H1 (cell line): ENCODE measurements around the gene RMDN3. TPM values are rescaled to one million over a fixed set of nuclear protein-coding genes. Genes with fewer than 3 reads are reported as not detected.

Experiments used
- CTCF ChIA-PET: fragments of 300-600 bp; sonication (Branson Sonifier 250); formaldehyde crosslinking; loops from one replicate; lab custom pipeline; 2021; ENCODE audit not compliant: partially characterized antibody; lab: Charles Lee
- POLR2A ChIA-PET: fragments of 300-600 bp; sonication (Branson Sonifier 250); formaldehyde crosslinking; loops from one replicate; lab custom pipeline; 2021; ENCODE audit warnings: inconsistent platforms; ENCODE audit not compliant: partially characterized antibody; lab: Charles Lee
- DNase-seq, 2 experiments: peaks; one replicate each; pipeline versions ENCODE4 v3.0.0 to v3.0.0-alpha.2; 2010 to 2022; ENCODE audit warnings: low spot score in 2 of 2, low read depth in 1 of 2, mixed read lengths in 1 of 2
- FAIRE-seq: peaks from 2 replicates; lab custom pipeline; 2011; peaks lifted over from hg19 to GRCh38; lab: Jason Lieb, UNC
- H2AFZ ChIP-seq: 2 replicates; pipeline ENCODE4 v1.8.1; 2012; ENCODE audit warnings: low read length, inconsistent platforms
- H2AK5ac ChIP-seq: 2 replicates; pipeline ENCODE4 v1.6.1; 2013; ENCODE audit warnings: low read depth, low read length
- H2BK120ac ChIP-seq: replicated peaks from 2 replicates; pipeline ENCODE3; 2013; ENCODE audit warnings: low read depth, low read length, inconsistent platforms
- H2BK12ac ChIP-seq: 2 replicates; pipeline ENCODE4 v1.6.1; 2013; ENCODE audit warnings: low read depth, low read length
- H2BK15ac ChIP-seq: 2 replicates; pipeline ENCODE4 v1.6.1; 2013; ENCODE audit warnings: low read length
- H2BK20ac ChIP-seq: 2 replicates; pipeline ENCODE4 v1.6.1; 2013; ENCODE audit warnings: low read length
- H2BK5ac ChIP-seq: 2 replicates; pipeline ENCODE4 v1.6.1; 2013; ENCODE audit warnings: low read depth, low read length
- H3K14ac ChIP-seq: 2 replicates; pipeline ENCODE4 v1.6.1; 2013; ENCODE audit warnings: inconsistent platforms; ENCODE audit not compliant: insufficient read length
- H3K18ac ChIP-seq: 2 replicates; pipeline ENCODE4 v1.6.1; 2013; ENCODE audit warnings: low read length; ENCODE audit errors: extremely low read depth
- H3K23ac ChIP-seq: 2 replicates; pipeline ENCODE4 v1.6.1; 2013; ENCODE audit warnings: inconsistent platforms; ENCODE audit not compliant: insufficient read length
- H3K23me2 ChIP-seq: 2 replicates; pipeline ENCODE4 v1.6.1; 2013; ENCODE audit warnings: low read depth, low read length
- H3K27ac ChIP-seq: 2 replicates; pipeline ENCODE4 v1.6.1; 2011; ENCODE audit warnings: low read depth, low read length, inconsistent platforms
- H3K27me3 ChIP-seq, 4 experiments: replicated peaks in 1 of 4; 1 replicate in 1 of 4; 2 replicates in 3 of 4; pipeline versions ENCODE4 v1.6.1 to v1.8.1; 2011 to 2013; ENCODE audit warnings: low read length in 3 of 4, mild to moderate bottlenecking in 3 of 4, inconsistent platforms in 2 of 4, mixed read lengths in 2 of 4, moderate library complexity in 1 of 4; ENCODE audit not compliant: control insufficient read depth in 3 of 4, insufficient read depth in 3 of 4; ENCODE audit errors: extremely low read depth in 1 of 4
- H3K36me3 ChIP-seq, 4 experiments: 2 replicates each; pipeline versions ENCODE4 v1.6.1 to v1.8.1; 2011 to 2013; ENCODE audit warnings: mild to moderate bottlenecking in 4 of 4, low read length in 3 of 4, moderate library complexity in 2 of 4, control low read depth in 1 of 4, inconsistent platforms in 1 of 4; ENCODE audit not compliant: insufficient read depth in 4 of 4, control insufficient read depth in 2 of 4
- H3K4ac ChIP-seq: replicated peaks from 2 replicates; pipeline ENCODE3; 2013; ENCODE audit warnings: low read length, low read depth, mixed read lengths, inconsistent platforms; ENCODE audit not compliant: insufficient read length
- H3K4me1 ChIP-seq, 4 experiments: replicated peaks in 1 of 4; 1 replicate in 1 of 4; 2 replicates in 3 of 4; pipeline versions ENCODE4 v1.6.1 to v1.8.1; 2011 to 2013; ENCODE audit warnings: low read length in 3 of 4, inconsistent platforms in 2 of 4, mixed read lengths in 1 of 4; ENCODE audit not compliant: insufficient read depth in 4 of 4, control insufficient read depth in 3 of 4
- H3K4me2 ChIP-seq, 2 experiments: 2 replicates each; pipeline versions ENCODE4 v1.6.1 to v1.8.1; 2011 to 2013; ENCODE audit warnings: low read depth in 2 of 2, low read length in 2 of 2, control low read depth in 1 of 2, inconsistent platforms in 1 of 2, mild to moderate bottlenecking in 1 of 2; ENCODE audit not compliant: insufficient read depth in 1 of 2
- H3K4me3 ChIP-seq, 4 experiments: fragments of 200-600, 300-600 bp in 1 of 4; sonication (generic), shearing (Covaris generic), sonication (Bioruptor Twin) in 1 of 4; 2 replicates each; pipeline versions ENCODE4 v1.5.1 to v1.8.1; 2011 to 2016; ENCODE audit warnings: low read length in 4 of 4, low read depth in 3 of 4, control low read depth in 2 of 4, inconsistent platforms in 2 of 4, mild to moderate bottlenecking in 2 of 4, mixed read lengths in 1 of 4, moderate library complexity in 1 of 4; ENCODE audit not compliant: insufficient read depth in 2 of 4; ENCODE audit errors: extremely low read depth in 1 of 4
- H3K56ac ChIP-seq: replicated peaks from 2 replicates; pipeline ENCODE3; 2013; ENCODE audit warnings: low read depth, mild to moderate bottlenecking, mixed read lengths, low read length, inconsistent platforms; ENCODE audit not compliant: insufficient read length
- H3K79me1 ChIP-seq: 2 replicates; pipeline ENCODE4 v1.6.1; 2013; ENCODE audit warnings: low read depth, low read length, control low read depth
- H3K79me2 ChIP-seq, 2 experiments: 2 replicates each; pipeline versions ENCODE4 v1.6.1 to v1.8.1; 2012 to 2013; ENCODE audit warnings: low read length in 2 of 2, mild to moderate bottlenecking in 2 of 2, inconsistent platforms in 1 of 2; ENCODE audit not compliant: insufficient read depth in 2 of 2, control insufficient read depth in 1 of 2
- H3K9ac ChIP-seq, 4 experiments: replicated peaks in 1 of 4; 1 replicate in 1 of 4; 2 replicates in 3 of 4; pipeline versions ENCODE4 v1.6.1 to v1.8.1; 2011 to 2013; ENCODE audit warnings: low read depth in 3 of 4, low read length in 3 of 4, control low read depth in 2 of 4, mild to moderate bottlenecking in 2 of 4, moderate library complexity in 2 of 4, inconsistent platforms in 1 of 4; ENCODE audit errors: extremely low read depth in 1 of 4
- H3K9me3 ChIP-seq, 2 experiments: 2 replicates each; pipeline versions ENCODE4 v1.6.1 to v1.8.1; 2012 to 2013; ENCODE audit warnings: mild to moderate bottlenecking in 2 of 2, moderate library complexity in 2 of 2, control low read depth in 1 of 2, inconsistent platforms in 1 of 2, low read depth in 1 of 2, low read length in 1 of 2, mixed read lengths in 1 of 2; ENCODE audit not compliant: insufficient read depth in 2 of 2
- H4K20me1 ChIP-seq, 2 experiments: replicated peaks in 1 of 2; 2 replicates each; pipeline versions ENCODE3 to v1.8.1; 2011 to 2013; ENCODE audit warnings: inconsistent platforms in 2 of 2, low read length in 2 of 2, mild to moderate bottlenecking in 1 of 2; ENCODE audit not compliant: insufficient read depth in 2 of 2, control insufficient read depth in 1 of 2
- H4K5ac ChIP-seq: 2 replicates; pipeline ENCODE4 v1.6.1; 2013; ENCODE audit warnings: low read length, low read depth, mixed read lengths, inconsistent platforms; ENCODE audit not compliant: insufficient read length
- H4K8ac ChIP-seq: 2 replicates; pipeline ENCODE4 v1.8.0; 2013; ENCODE audit warnings: mild to moderate bottlenecking, moderate library complexity, low read length, inconsistent platforms; ENCODE audit not compliant: insufficient read depth; ENCODE audit errors: extremely low read depth
- H4K91ac ChIP-seq: replicated peaks from 2 replicates; pipeline ENCODE3; 2013; ENCODE audit warnings: low read length, mixed read lengths, inconsistent platforms; ENCODE audit not compliant: insufficient read length
- ASH2L ChIP-seq: fragments of 200-600, 300-600 bp; sonication (generic); IDR thresholded peaks from one replicate; pipeline ENCODE4 v1.7.1; 2017; ENCODE audit warnings: low read length
- BRCA1 ChIP-seq: IDR thresholded peaks from 2 replicates; pipeline ENCODE4 v1.6.1; 2012; ENCODE audit warnings: low read depth, low read length, improper control_type of control experiment
- CBX5 ChIP-seq: fragments of 300-800, 300-1000 bp; sonication (generic); IDR thresholded peaks from 2 replicates; pipeline ENCODE4 v1.7.1; 2016; ENCODE audit warnings: antibody characterized with exemption, low read length, low read depth
- CTBP2 ChIP-seq: IDR thresholded peaks from 2 replicates; pipeline ENCODE4 v1.7.0; 2011; ENCODE audit warnings: borderline replicate concordance, mild to moderate bottlenecking, moderate library complexity, mixed read lengths, low read length; ENCODE audit not compliant: insufficient read depth, insufficient read length
- POLR2A ChIP-seq, 2 experiments: IDR thresholded peaks; 1 replicate in 1 of 2; 2 replicates in 1 of 2; pipeline ENCODE4 v1.6.1; 2011; ENCODE audit warnings: low read depth in 2 of 2, low read length in 2 of 2, mild to moderate bottlenecking in 2 of 2; ENCODE audit errors: control extremely low read depth in 1 of 2
- POLR2AphosphoS5 ChIP-seq: IDR thresholded peaks from 2 replicates; pipeline ENCODE4 v1.6.1; 2011; ENCODE audit warnings: low read depth, low read length
- RXRA ChIP-seq: IDR thresholded peaks from 2 replicates; pipeline ENCODE4 v1.6.1; 2011; ENCODE audit warnings: low read depth, mild to moderate bottlenecking, low read length, moderate library complexity; ENCODE audit not compliant: insufficient read depth
- SRF ChIP-seq: IDR thresholded peaks from 2 replicates; pipeline ENCODE4 v1.6.1; 2011; ENCODE audit warnings: mild to moderate bottlenecking, low read depth, low read length, moderate library complexity
- TAF1 ChIP-seq: IDR thresholded peaks from 2 replicates; pipeline ENCODE4 v1.6.1; 2011; ENCODE audit warnings: mild to moderate bottlenecking, low read depth, low read length
- WGBS, 2 experiments: shearing (Covaris generic) in 1 of 2; methylation state at CpG; one replicate each; pipeline versions ENCODE4 v1.1.6 to v1.1.7; 2013 to 2015; ENCODE audit warnings: low lambda C conversion rate in 2 of 2, mixed read lengths in 2 of 2, inconsistent platforms in 1 of 2, low coverage in 1 of 2, missing lambda C conversion rate in 1 of 2; ENCODE audit not compliant: insufficient replicate concordance in 2 of 2, insufficient coverage in 1 of 2, insufficient read length in 1 of 2; ENCODE audit errors: extremely low coverage in 1 of 2, missing lambda C conversion rate in 1 of 2; 5-methylcytosine and 5-hydroxymethylcytosine counted together
- polyA plus RNA-seq, 7 experiments: library from polyadenylated mRNA; depleted of rRNA in 3 of 7; stranded (reverse) in 5 of 7; unstranded in 2 of 7; fragments of >200 nt in 5 of 7; fragments of 200-250 nt in 2 of 7; gene quantifications; 1 replicate in 5 of 7; 2 replicates in 1 of 7; 4 replicates in 1 of 7; pipeline versions ENCODE4 v1.2.1 to v1.2.3, GENCODE V29; 2011 to 2013; ENCODE audit warnings: missing spikeins in 2 of 7, mixed read lengths in 2 of 7
- total RNA-seq: library from RNA; stranded (reverse); fragmentation: NEBNext Ultra II Directional; extraction: Animal tissue kit (Norgen Biotek cat#: 25700); gene quantifications from 2 replicates; pipeline ENCODE4 v1.2.1, GENCODE V29; 2021

The RMDN3 gene
- total and polyA plus RNA-seq, 2 of the 8 experiments (the other 6 are each of a cell fraction or from before 2014, with no cell fraction given): 10.8 to 24.1 TPM

GRCh38 chr15:40723919-40724318 lies 31.1 kb downstream of the RMDN3 start:
- no peak overlapping the region for H2BK15ac ChIP-seq
- no peak overlapping the region for H2BK12ac ChIP-seq
- WGBS, 2 experiments: 85% methylated on average over 2 of the region's 2 CpGs; no CpG with 5 or more reads in 1 of the 2 experiments
- no peaks in the 10 kb centered on the region for H3K4me1 ChIP-seq
- no peak overlapping the region for H3K27ac ChIP-seq
- H3K18ac ChIP-seq: no peak overlapping the region
- no peak overlapping the region for H4K5ac ChIP-seq
- H3K23me2 ChIP-seq: no peaks in the 10 kb centered on the region
- no peak overlapping the region for H3K4me2 ChIP-seq
- H2BK20ac ChIP-seq: no peak overlapping the region
- TF ChIP-seq RXRA (no peak), POLR2AphosphoS5 (no peak), TAF1 (no peak), SRF (no peak), BRCA1 (no peak), CBX5 (no peak), POLR2A (IDR thresholded peaks at IDR 0.05; ENCODE audit: control extremely low read depth in 1 of 2, low read depth in 2 of 2, low read length in 2 of 2) (no peak), CTBP2 (no peak), ASH2L (no peak)
- H2AFZ ChIP-seq: no peak overlapping the region
- H3K9me3 ChIP-seq: no peaks in the 10 kb centered on the region
- no peak overlapping the region for H3K4me3 ChIP-seq
- peaks cover 3 to 36% (median 11%) of the 10 kb centered on the region in 4 experiments; a peak in 6 of 8 replicates for H3K36me3 ChIP-seq
- H2BK120ac ChIP-seq: no peak overlapping the region
- no peak for DNase-seq
- no peak overlapping the region for H3K23ac ChIP-seq
- ChIA-PET CTCF (interaction anchor here (0.9 to 1.8 kb wide), 7 partner anchors 11 to 62 kb away, joined by 3 to 7 read pairs (median 5); no protein-coding TSS in a partner anchor), POLR2A (interaction anchor here (0.6 to 1.7 kb wide), 2 partner anchors 18 to 51 kb away, joined by 3 read pairs; no protein-coding TSS in a partner anchor)
- no peak overlapping the region for H2BK5ac ChIP-seq
- H4K20me1 ChIP-seq: no peaks in the 10 kb centered on the region
- H4K8ac ChIP-seq: no peak overlapping the region
- H3K27me3 ChIP-seq: no peaks in the 10 kb centered on the region
- no peak overlapping the region for H3K14ac ChIP-seq
- no peak overlapping the region for H3K56ac ChIP-seq
- H3K9ac ChIP-seq: no peak overlapping the region
- no peak overlapping the region for H2AK5ac ChIP-seq
- no peak overlapping the region for H3K4ac ChIP-seq
- no peaks in the 10 kb centered on the region for H3K79me1 ChIP-seq
- no peak for FAIRE-seq
- no peak overlapping the region for H4K91ac ChIP-seq
- no peaks in the 10 kb centered on the region for H3K79me2 ChIP-seq
